Measurements from ENCODE around the gene AGMO.

AGMO gene

GRCh38 chr7:15508258-15508657 lies 53.6 kb downstream of the AGMO start:
- Histone ChIP-seq H2AFZ (ENCODE audit: low read depth, low read length) (no peak overlapping the region), H2BK15ac (ENCODE audit: low read depth, poor library complexity, severe bottlenecking) (no peak overlapping the region), H4K91ac (ENCODE audit: low read length) (no peak overlapping the region), H3K36me3 (ENCODE audit: control insufficient read depth in 1 of 2, insufficient read depth in 2 of 2, low read depth in 1 of 2, low read length in 2 of 2) (no peaks in the 10 kb centered on the region), H3K9ac (ENCODE audit: low read length) (no peak overlapping the region), H3K4me2 (ENCODE audit: low read length, poor library complexity, severe bottlenecking) (no peak overlapping the region), H3K23ac (ENCODE audit: low read length in 2 of 2) (no peak overlapping the region), H3K79me1 (replicated peaks; ENCODE audit: low read length, poor library complexity, severe bottlenecking) (no peaks in the 10 kb centered on the region), H3K27me3 (ENCODE audit: control insufficient read depth in 1 of 2, insufficient read depth in 1 of 2, low read length in 2 of 2) (no peaks in the 10 kb centered on the region), H3K4me3 (ENCODE audit: insufficient read depth in 1 of 2, low read depth in 1 of 2, low read length in 2 of 2) (no peak overlapping the region), H3K18ac (ENCODE audit: low read depth in 1 of 2, low read length in 2 of 2) (no peak overlapping the region), H2BK120ac (ENCODE audit: low read depth, low read length) (no peak overlapping the region), H3K14ac (ENCODE audit: low read length in 2 of 2) (no peak overlapping the region), H2BK12ac (ENCODE audit: low read length in 2 of 2) (no peak overlapping the region), H3K27ac (ENCODE audit: low read length, poor library complexity, severe bottlenecking) (no peak overlapping the region), H3K4me1 (ENCODE audit: control insufficient read depth, insufficient read depth, low read depth, low read length) (no peaks in the 10 kb centered on the region), H2BK5ac (ENCODE audit: low read depth, low read length, poor library complexity, severe bottlenecking) (no peak overlapping the region), H4K8ac (ENCODE audit: low read length) (no peak overlapping the region), H2AK5ac (ENCODE audit: low read length, severe bottlenecking) (no peak overlapping the region), H3K4ac (ENCODE audit: low read depth in 1 of 2, low read length in 2 of 2) (no peak overlapping the region), H3K9me3 (ENCODE audit: control insufficient read depth, low read length) (no peaks in the 10 kb centered on the region)
- 46% methylated on average over 3 of the region's 3 CpGs for WGBS
- peak; percentile 10 for DNase-seq

- Histone ChIP-seq H3K27ac (ENCODE audit: low read length, poor library complexity, severe bottlenecking) (no peak overlapping the region), H4K8ac (ENCODE audit: low read length) (no peak overlapping the region), H3K23ac (ENCODE audit: low read length in 2 of 2) (no peak overlapping the region), H3K18ac (ENCODE audit: low read depth in 1 of 2, low read length in 2 of 2) (no peak overlapping the region), H2BK12ac (ENCODE audit: low read length in 2 of 2) (no peak overlapping the region), H3K14ac (ENCODE audit: low read length in 2 of 2) (no peak overlapping the region), H3K4ac (ENCODE audit: low read depth in 1 of 2, low read length in 2 of 2) (no peak overlapping the region), H3K36me3 (ENCODE audit: control insufficient read depth in 1 of 2, insufficient read depth in 2 of 2, low read depth in 1 of 2, low read length in 2 of 2) (no peaks in the 10 kb centered on the region), H3K79me1 (replicated peaks; ENCODE audit: low read length, poor library complexity, severe bottlenecking) (no peaks in the 10 kb centered on the region), H3K9ac (ENCODE audit: low read length) (no peak overlapping the region), H2AK5ac (ENCODE audit: low read length, severe bottlenecking) (no peak overlapping the region), H2BK5ac (ENCODE audit: low read depth, low read length, poor library complexity, severe bottlenecking) (no peak overlapping the region), H2BK120ac (ENCODE audit: low read depth, low read length) (no peak overlapping the region), H3K4me3 (ENCODE audit: insufficient read depth in 1 of 2, low read depth in 1 of 2, low read length in 2 of 2) (no peak overlapping the region), H2AFZ (ENCODE audit: low read depth, low read length) (no peak overlapping the region), H3K27me3 (ENCODE audit: control insufficient read depth in 1 of 2, insufficient read depth in 1 of 2, low read length in 2 of 2) (no peaks in the 10 kb centered on the region), H3K9me3 (ENCODE audit: control insufficient read depth, low read length) (no peaks in the 10 kb centered on the region), H4K91ac (ENCODE audit: low read length) (no peak overlapping the region), H2BK15ac (ENCODE audit: low read depth, poor library complexity, severe bottlenecking) (no peak overlapping the region), H3K4me2 (ENCODE audit: low read length, poor library complexity, severe bottlenecking) (no peak overlapping the region), H3K4me1 (ENCODE audit: control insufficient read depth, insufficient read depth, low read depth, low read length) (no peaks in the 10 kb centered on the region)
- DNase-seq: no peak
- 90% methylated on average over 2 of the region's 3 CpGs for WGBS
These were observed 54.1 kb downstream of the AGMO start for GRCh38 chr7:15507708-15508107.

- Histone ChIP-seq H3K14ac (ENCODE audit: low read length in 2 of 2) (no peak overlapping the region), H4K91ac (ENCODE audit: low read length) (no peak overlapping the region), H3K9me3 (ENCODE audit: control insufficient read depth, low read length) (no peaks in the 10 kb centered on the region), H3K27ac (ENCODE audit: low read length, poor library complexity, severe bottlenecking) (peak overlapping the region; percentile 23), H3K9ac (ENCODE audit: low read length) (no peak overlapping the region), H3K36me3 (ENCODE audit: control insufficient read depth in 1 of 2, insufficient read depth in 2 of 2, low read depth in 1 of 2, low read length in 2 of 2) (no peaks in the 10 kb centered on the region), H2BK120ac (ENCODE audit: low read depth, low read length) (no peak overlapping the region), H3K79me1 (replicated peaks; ENCODE audit: low read length, poor library complexity, severe bottlenecking) (no peaks in the 10 kb centered on the region), H3K27me3 (ENCODE audit: control insufficient read depth in 1 of 2, insufficient read depth in 1 of 2, low read length in 2 of 2) (no peaks in the 10 kb centered on the region), H3K4ac (ENCODE audit: low read depth in 1 of 2, low read length in 2 of 2) (no peak overlapping the region), H2BK5ac (ENCODE audit: low read depth, low read length, poor library complexity, severe bottlenecking) (no peak overlapping the region), H3K18ac (ENCODE audit: low read depth in 1 of 2, low read length in 2 of 2) (peak overlapping the region in 1 of 2 experiments; percentile 33), H2AK5ac (ENCODE audit: low read length, severe bottlenecking) (no peak overlapping the region), H3K4me2 (ENCODE audit: low read length, poor library complexity, severe bottlenecking) (no peak overlapping the region), H3K23ac (ENCODE audit: low read length in 2 of 2) (no peak overlapping the region), H2AFZ (ENCODE audit: low read depth, low read length) (no peak overlapping the region), H3K4me1 (ENCODE audit: control insufficient read depth, insufficient read depth, low read depth, low read length) (no peaks in the 10 kb centered on the region), H2BK15ac (ENCODE audit: low read depth, poor library complexity, severe bottlenecking) (no peak overlapping the region), H3K4me3 (ENCODE audit: insufficient read depth in 1 of 2, low read depth in 1 of 2, low read length in 2 of 2) (no peak overlapping the region), H4K8ac (ENCODE audit: low read length) (no peak overlapping the region), H2BK12ac (ENCODE audit: low read length in 2 of 2) (no peak overlapping the region)
- no peak for DNase-seq
- WGBS: no CpG with 5 or more reads among the region's 3 CpGs
These were observed 54.6 kb downstream of the AGMO start for GRCh38 chr7:15507171-15507570.

DNA sequence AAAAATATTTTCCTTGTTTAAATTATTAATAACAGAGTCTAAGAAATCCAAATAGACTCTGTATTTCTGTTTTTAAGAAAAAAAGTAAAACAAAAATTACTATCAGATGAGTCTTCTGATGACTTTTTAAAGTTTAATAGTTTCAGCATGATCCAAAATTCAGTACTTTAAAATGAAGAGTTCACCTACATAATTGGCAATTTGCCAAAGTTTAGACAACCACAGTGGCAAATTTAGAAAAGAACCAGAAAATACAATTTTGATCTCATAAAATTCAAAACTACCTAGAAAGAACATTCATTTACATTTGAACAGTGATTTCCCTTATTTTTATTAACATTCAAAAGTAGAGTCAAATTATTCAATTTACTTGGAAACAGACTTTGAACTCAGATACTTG lies 56.1 kb downstream of the AGMO start:
- H3K4ac ChIP-seq (ENCODE audit: low read depth in 1 of 2, low read length in 2 of 2): no peak overlapping the region
- no peak overlapping the region for H2BK12ac ChIP-seq (ENCODE audit: low read length in 2 of 2)
- H3K4me3 ChIP-seq (ENCODE audit: insufficient read depth in 1 of 2, low read depth in 1 of 2, low read length in 2 of 2): no peak overlapping the region
- H3K14ac ChIP-seq (ENCODE audit: low read length in 2 of 2): no peak overlapping the region
- no peak overlapping the region for H3K23ac ChIP-seq (ENCODE audit: low read length in 2 of 2)
- no peak overlapping the region for H3K18ac ChIP-seq (ENCODE audit: low read depth in 1 of 2, low read length in 2 of 2)
- no peak overlapping the region for H3K27ac ChIP-seq (ENCODE audit: low read length, poor library complexity, severe bottlenecking)
- no peak overlapping the region for H2BK120ac ChIP-seq (ENCODE audit: low read depth, low read length)
- H2AK5ac ChIP-seq (ENCODE audit: low read length, severe bottlenecking): no peak overlapping the region
- no peaks in the 10 kb centered on the region for H3K79me1 ChIP-seq (replicated peaks; ENCODE audit: low read length, poor library complexity, severe bottlenecking)
- H2AFZ ChIP-seq (ENCODE audit: low read depth, low read length): no peak overlapping the region
- H2BK15ac ChIP-seq (ENCODE audit: low read depth, poor library complexity, severe bottlenecking): no peak overlapping the region
- H3K4me2 ChIP-seq (ENCODE audit: low read length, poor library complexity, severe bottlenecking): no peak overlapping the region
- H3K9me3 ChIP-seq (ENCODE audit: control insufficient read depth, low read length): no peaks in the 10 kb centered on the region
- H4K91ac ChIP-seq (ENCODE audit: low read length): no peak overlapping the region
- H4K8ac ChIP-seq (ENCODE audit: low read length): no peak overlapping the region
- no peak overlapping the region for H2BK5ac ChIP-seq (ENCODE audit: low read depth, low read length, poor library complexity, severe bottlenecking)
- no peak for DNase-seq
- no peak overlapping the region for H3K9ac ChIP-seq (ENCODE audit: low read length)
- H3K27me3 ChIP-seq (ENCODE audit: control insufficient read depth in 1 of 2, insufficient read depth in 1 of 2, low read length in 2 of 2): no peaks in the 10 kb centered on the region
- no peaks in the 10 kb centered on the region for H3K36me3 ChIP-seq (ENCODE audit: control insufficient read depth in 1 of 2, insufficient read depth in 2 of 2, low read depth in 1 of 2, low read length in 2 of 2)
- H3K4me1 ChIP-seq (ENCODE audit: control insufficient read depth, insufficient read depth, low read depth, low read length): no peaks in the 10 kb centered on the region

Measured in mesenchymal stem cell (in vitro differentiated cells and primary cell).